Brain pericyte (primary cell): ENCODE data around the gene ITIH5.

ENCODE experiments used
- DNase-seq: peaks from one replicate; pipeline ENCODE4 v3.0.0-alpha.2; 2012; ENCODE audit warnings: low read depth, low spot score

ITIH5 gene

GRCh38 chr10:7520507-7521485 is 146.0 kb downstream of the ITIH5 start:
- no peak for DNase-seq

GRCh38 chr10:7519351-7519750 is 147.4 kb downstream of the ITIH5 start:
- DNase-seq, result no peak

- DNase-seq, result no peak
These were observed 148.1 kb downstream of the ITIH5 start for GRCh38 chr10:7518693-7519092.

- DNase-seq, result no peak
These were observed 151.3 kb downstream of the ITIH5 start for GRCh38 chr10:7515439-7515838.

GRCh38 chr10:7513936-7514335 is 152.8 kb downstream of the ITIH5 start:
- no peak for DNase-seq

GRCh38 chr10:7513455-7513854 is 153.3 kb downstream of the ITIH5 start:
- no peak for DNase-seq

- DNase-seq, result no peak
These were observed 154.3 kb downstream of the ITIH5 start for GRCh38 chr10:7512487-7512886.

- no peak for DNase-seq
These were observed 155.2 kb downstream of the ITIH5 start for GRCh38 chr10:7511612-7512011.
